ACC112 (cell line): ENCODE measurements around the gene TSTD1.
"Not testable (repeated sequence)": the region's sequence is repeated elsewhere in the genome, so short reads cannot be mapped to it uniquely, and the experiment has no call there.

ENCODE experiments used
- H2AFZ ChIP-seq: fragments of 200-600 bp; sonication (generic); one replicate; pipeline ENCODE4 v1.6.0; 2017; ENCODE audit warnings: antibody characterized with exemption, low read length; ENCODE audit not compliant: unreplicated experiment
- H3K27ac ChIP-seq: fragments of 200-600 bp; sonication (generic); 2 replicates; pipeline ENCODE4 v1.5.1; 2014; ENCODE audit warnings: low read depth, mild to moderate bottlenecking, antibody characterized with exemption, low read length, moderate library complexity
- H3K27me3 ChIP-seq: fragments of 200-600 bp; sonication (generic); 2 replicates; pipeline ENCODE4 v1.6.1; 2014; ENCODE audit warnings: mild to moderate bottlenecking, antibody characterized with exemption, low read length, moderate library complexity, mixed read lengths; ENCODE audit not compliant: insufficient read depth
- H3K36me3 ChIP-seq: fragments of 200-600 bp; sonication (generic); 2 replicates; pipeline ENCODE4 v1.6.1; 2016; ENCODE audit warnings: mild to moderate bottlenecking, antibody characterized with exemption, low read length, moderate library complexity, mixed read lengths; ENCODE audit not compliant: insufficient read depth
- H3K4me1 ChIP-seq: fragments of 200-600 bp; sonication (generic); one replicate; pipeline ENCODE4 v1.6.1; 2016; ENCODE audit warnings: low read length, mixed read lengths; ENCODE audit not compliant: insufficient read depth, unreplicated experiment, control insufficient read depth
- H3K4me3 ChIP-seq: fragments of 200-600 bp; sonication (generic); 2 replicates; pipeline ENCODE4 v1.5.1; 2014; ENCODE audit warnings: mild to moderate bottlenecking, low read depth, low read length
- H3K79me2 ChIP-seq: fragments of 200-600 bp; sonication (generic); one replicate; pipeline ENCODE4 v1.6.0; 2016; ENCODE audit warnings: low read length; ENCODE audit not compliant: control insufficient read depth, unreplicated experiment, insufficient read depth

The TSTD1 gene

GRCh38 chr1:161068306-161069234, 29.8 kb upstream of the TSTD1 start:
- H3K27ac ChIP-seq, result no peak overlapping the region
- H3K4me1 ChIP-seq, result no peaks in the 10 kb centered on the region
- H3K36me3 ChIP-seq, result no peaks in the 10 kb centered on the region
- H3K4me3 ChIP-seq, result no peak overlapping the region
- no peaks in the 10 kb centered on the region for H3K79me2 ChIP-seq
- H2AFZ ChIP-seq, result no peak overlapping the region
- H3K27me3 ChIP-seq, result 0 out of 2 replicates have a peak, but pooled peaks cover 3% of the 10 kb centered on the region

GRCh38 chr1:161066694-161067093, 27.9 kb upstream of the TSTD1 start:
- 0 out of 2 replicates have a peak, but pooled peaks cover 3% of the 10 kb centered on the region for H3K27me3 ChIP-seq
- no peak overlapping the region for H3K27ac ChIP-seq
- H3K79me2 ChIP-seq, result no peaks in the 10 kb centered on the region
- no peak overlapping the region for H2AFZ ChIP-seq
- no peak overlapping the region for H3K4me3 ChIP-seq
- H3K36me3 ChIP-seq, result no peaks in the 10 kb centered on the region
- H3K4me1 ChIP-seq, result no peaks in the 10 kb centered on the region

GRCh38 chr1:161065681-161066080, 26.9 kb upstream of the TSTD1 start:
- not testable (repeated sequence) for H3K36me3 ChIP-seq, H2AFZ ChIP-seq, H3K4me1 ChIP-seq, H3K27me3 ChIP-seq, H3K4me3 ChIP-seq, H3K79me2 ChIP-seq, H3K27ac ChIP-seq

- not testable (repeated sequence) for H3K4me1 ChIP-seq, H2AFZ ChIP-seq, H3K79me2 ChIP-seq, H3K27ac ChIP-seq, H3K27me3 ChIP-seq, H3K4me3 ChIP-seq, H3K36me3 ChIP-seq
These were observed 25.2 kb upstream of the TSTD1 start for GRCh38 chr1:161063936-161064335.

GRCh38 chr1:161061419-161061818, 22.7 kb upstream of the TSTD1 start:
- H3K27ac ChIP-seq, result no peak overlapping the region
- no peaks in the 10 kb centered on the region for H3K4me1 ChIP-seq
- H3K36me3 ChIP-seq, result no peaks in the 10 kb centered on the region
- no peaks in the 10 kb centered on the region for H3K79me2 ChIP-seq
- no peak overlapping the region for H3K4me3 ChIP-seq
- no peak overlapping the region for H2AFZ ChIP-seq
- H3K27me3 ChIP-seq, result 0 out of 2 replicates have a peak, but pooled peaks cover 3% of the 10 kb centered on the region

- Histone ChIP-seq H2AFZ (no peak overlapping the region), H3K4me1 (no peaks in the 10 kb centered on the region), H3K36me3 (no peaks in the 10 kb centered on the region), H3K79me2 (no peaks in the 10 kb centered on the region), H3K27me3 (0 out of 2 replicates have a peak, but pooled peaks cover 3% of the 10 kb centered on the region), H3K27ac (no peak overlapping the region), H3K4me3 (no peak overlapping the region)
These were observed 20.5 kb upstream of the TSTD1 start for GRCh38 chr1:161059293-161059692.

- H3K27me3 ChIP-seq, result no peaks in the 10 kb centered on the region
- no peaks in the 10 kb centered on the region for H3K36me3 ChIP-seq
- H3K27ac ChIP-seq, result no peak overlapping the region
- no peaks in the 10 kb centered on the region for H3K79me2 ChIP-seq
- H3K4me1 ChIP-seq, result peaks cover 3% of the 10 kb centered on the region
- no peak overlapping the region for H2AFZ ChIP-seq
- no peak overlapping the region for H3K4me3 ChIP-seq
These were observed 16.0 kb upstream of the TSTD1 start for GRCh38 chr1:161054805-161055204.

- H3K79me2 ChIP-seq, result no peaks in the 10 kb centered on the region
- H3K27ac ChIP-seq, result no peak overlapping the region
- no peaks in the 10 kb centered on the region for H3K36me3 ChIP-seq
- no peaks in the 10 kb centered on the region for H3K27me3 ChIP-seq
- no peak overlapping the region for H3K4me3 ChIP-seq
- no peak overlapping the region for H2AFZ ChIP-seq
- peaks cover 3% of the 10 kb centered on the region for H3K4me1 ChIP-seq
These were observed 15.5 kb upstream of the TSTD1 start for GRCh38 chr1:161054232-161054631.

GRCh38 chr1:161052899-161053298, 14.1 kb upstream of the TSTD1 start:
- H3K27me3 ChIP-seq, result no peaks in the 10 kb centered on the region
- no peaks in the 10 kb centered on the region for H3K79me2 ChIP-seq
- H3K36me3 ChIP-seq, result no peaks in the 10 kb centered on the region
- no peak overlapping the region for H3K27ac ChIP-seq
- H3K4me3 ChIP-seq, result no peak overlapping the region
- peaks cover 3% of the 10 kb centered on the region for H3K4me1 ChIP-seq
- H2AFZ ChIP-seq, result no peak overlapping the region

GRCh38 chr1:161051219-161051618, 12.5 kb upstream of the TSTD1 start:
- Histone ChIP-seq H2AFZ (no peak overlapping the region), H3K27ac (no peak overlapping the region), H3K36me3 (no peaks in the 10 kb centered on the region), H3K79me2 (no peaks in the 10 kb centered on the region), H3K4me3 (no peak overlapping the region), H3K4me1 (peaks cover 8% of the 10 kb centered on the region), H3K27me3 (no peaks in the 10 kb centered on the region)
